ENCODE data around the gene EAF1.

EAF1 gene

GRCh38 chr3:15486979-15487378, 59.6 kb downstream of the EAF1 start:
- H3K4me3 ChIP-seq (ENCODE audit: low read depth, low read length) = no peak overlapping the region
- no peak for DNase-seq (ENCODE audit: low read depth)
- in situ Hi-C loops (cut with HindIII; ENCODE audit: low sequenced_read_pairs) = no loop called here
- no peak for TF ChIP-seq CTCF (IDR thresholded peaks at IDR 0.05; ENCODE audit: low read depth, low read length, missing control alignments)

- no peak for TF ChIP-seq CTCF (IDR thresholded peaks at IDR 0.05; ENCODE audit: low read depth, low read length, missing control alignments)
- no peak for DNase-seq (ENCODE audit: low read depth)
- in situ Hi-C loops (cut with HindIII; ENCODE audit: low sequenced_read_pairs) = no loop called here
- H3K4me3 ChIP-seq (ENCODE audit: low read depth, low read length) = no peak overlapping the region
These were observed 60.6 kb downstream of the EAF1 start for GRCh38 chr3:15488002-15488401.

GRCh38 chr3:15490158-15490557, 62.8 kb downstream of the EAF1 start:
- in situ Hi-C loops (cut with HindIII; ENCODE audit: low sequenced_read_pairs) = no loop called here
- TF ChIP-seq CTCF (IDR thresholded peaks at IDR 0.05; ENCODE audit: low read depth, low read length, missing control alignments) = no peak
- no peak for DNase-seq (ENCODE audit: low read depth)
- no peak overlapping the region for H3K4me3 ChIP-seq (ENCODE audit: low read depth, low read length)

GRCh38 chr3:15491143-15491542, 63.7 kb downstream of the EAF1 start:
- no peak for TF ChIP-seq CTCF (IDR thresholded peaks at IDR 0.05; ENCODE audit: low read depth, low read length, missing control alignments)
- H3K4me3 ChIP-seq (ENCODE audit: low read depth, low read length) = no peak overlapping the region
- in situ Hi-C loops (cut with HindIII; ENCODE audit: low sequenced_read_pairs) = no loop called here
- no peak for DNase-seq (ENCODE audit: low read depth)
